CD4-positive, alpha-beta T cell treated with Interleukin-6 for 4 hours (primary cell): ENCODE measurements around the gene NEURL2.
A peak's percentile ranks its signal among the peaks of the same experiment; 100 is the strongest.
"Not testable (repeated sequence)": the region's sequence is repeated elsewhere in the genome, so short reads cannot be mapped to it uniquely, and the experiment has no call there.

Experiments used
- DNase-seq: peaks from one replicate; pipeline ENCODE4 v3.0.0-alpha.2; 2020; ENCODE audit warnings: mixed read lengths

Gene NEURL2

GRCh38 chr20:45890985-45891983 is at the start of gene NEURL2, which contains the start of gene CTSA:
NEURL2 (minus strand) TSS chr20:45891208; CDS start chr20:45890991, 217 bp downstream.
CTSA (plus strand) TSS chr20:45891335; CDS start chr20:45891569, 234 bp downstream.
- peak; percentile 86 for DNase-seq

GRCh38 chr20:45940469-45940868 is 49.5 kb upstream of the NEURL2 start:
- DNase-seq = no peak

GRCh38 chr20:45940053-45940452 is 49.0 kb upstream of the NEURL2 start:
- no peak for DNase-seq

GRCh38 chr20:45938727-45939438 is 47.9 kb upstream of the NEURL2 start:
- no peak for DNase-seq

- DNase-seq = no peak
These were observed 46.8 kb upstream of the NEURL2 start for GRCh38 chr20:45937765-45938164.

- DNase-seq = no peak
These were observed 44.5 kb upstream of the NEURL2 start for GRCh38 chr20:45935416-45936046.

- peak; percentile 99 for DNase-seq
These were observed 43.8 kb upstream of the NEURL2 start, which contains the start of gene PCIF1 for GRCh38 chr20:45934586-45935415. PCIF1 (plus strand) TSS chr20:45934683; CDS start chr20:45939000, 4,317 bp downstream.

- DNase-seq = peak; percentile 70
These were observed 43.1 kb upstream of the NEURL2 start for GRCh38 chr20:45934046-45934585.

GRCh38 chr20:45933266-45934045 is 42.4 kb upstream of the NEURL2 start:
- peak; percentile 75 for DNase-seq

- DNase-seq = not testable (repeated sequence)
These were observed 40.7 kb upstream of the NEURL2 start for GRCh38 chr20:45931680-45932079.

- DNase-seq = no peak
These were observed 36.3 kb upstream of the NEURL2 start for GRCh38 chr20:45927071-45927878.

GRCh38 chr20:45926731-45927070 is 35.7 kb upstream of the NEURL2 start:
- DNase-seq = no peak

- DNase-seq = no peak
These were observed 35.0 kb upstream of the NEURL2 start for GRCh38 chr20:45925821-45926506.

- DNase-seq = no peak
These were observed 33.6 kb upstream of the NEURL2 start for GRCh38 chr20:45924391-45925261.

GRCh38 chr20:45921337-45922189 is 30.6 kb upstream of the NEURL2 start:
- no peak for DNase-seq

GRCh38 chr20:45920462-45921336 is 29.7 kb upstream of the NEURL2 start:
- no peak for DNase-seq
